ENCODE results near the gene ADGRD1. TPM values are rescaled to one million over a fixed set of nuclear protein-coding genes. Genes with fewer than 3 reads are reported as not detected.

The ADGRD1 gene
- total RNA-seq, 1 donor from 2014 or later: 11.0 TPM

GRCh38 chr12:131105736-131106348 is 152.1 kb downstream of the ADGRD1 start:
- Mint-ChIP-seq H3K27ac (no peak overlapping the region), H3K4me3 (no peak overlapping the region), H3K4me1 (ENCODE audit: unreplicated experiment) (peaks cover 6% of the 10 kb centered on the region), H3K36me3 (no peaks in the 10 kb centered on the region), H3K27me3 (no peaks in the 10 kb centered on the region), H3K9me3 (no peaks in the 10 kb centered on the region)
- DNase-seq (ENCODE audit: extremely low spot score, unreplicated experiment): no peak
- no peak for TF ChIP-seq CTCF (conservative IDR thresholded peaks at IDR 0.05)

- no peak for TF ChIP-seq CTCF (conservative IDR thresholded peaks at IDR 0.05)
- Mint-ChIP-seq H3K4me1 (ENCODE audit: unreplicated experiment) (peaks cover 6% of the 10 kb centered on the region), H3K36me3 (no peaks in the 10 kb centered on the region), H3K4me3 (no peak overlapping the region), H3K27me3 (no peaks in the 10 kb centered on the region), H3K9me3 (no peaks in the 10 kb centered on the region), H3K27ac (no peak overlapping the region)
- no peak for DNase-seq (ENCODE audit: extremely low spot score, unreplicated experiment)
Measured at GRCh38 chr12:131106349-131106941, 152.7 kb downstream of the ADGRD1 start.

GRCh38 chr12:131108177-131108955 is 154.7 kb downstream of the ADGRD1 start:
- Mint-ChIP-seq H3K9me3 (no peaks in the 10 kb centered on the region), H3K36me3 (no peaks in the 10 kb centered on the region), H3K4me1 (ENCODE audit: unreplicated experiment) (peaks cover 10% of the 10 kb centered on the region), H3K27me3 (no peaks in the 10 kb centered on the region), H3K4me3 (no peak overlapping the region), H3K27ac (no peak overlapping the region)
- no peak for DNase-seq (ENCODE audit: extremely low spot score, unreplicated experiment)
- no peak for TF ChIP-seq CTCF (conservative IDR thresholded peaks at IDR 0.05)

GRCh38 chr12:131111446-131111845 is 157.7 kb downstream of the ADGRD1 start:
- Mint-ChIP-seq H3K9me3 (no peaks in the 10 kb centered on the region), H3K27me3 (peaks cover 4% of the 10 kb centered on the region), H3K36me3 (no peaks in the 10 kb centered on the region), H3K4me3 (no peak overlapping the region), H3K27ac (no peak overlapping the region), H3K4me1 (ENCODE audit: unreplicated experiment) (peaks cover 32% of the 10 kb centered on the region)
- no peak for DNase-seq (ENCODE audit: extremely low spot score, unreplicated experiment)
- no peak for TF ChIP-seq CTCF (conservative IDR thresholded peaks at IDR 0.05)

GRCh38 chr12:131112021-131112420 is 158.3 kb downstream of the ADGRD1 start:
- no peak for TF ChIP-seq CTCF (conservative IDR thresholded peaks at IDR 0.05)
- Mint-ChIP-seq H3K27ac (no peak overlapping the region), H3K27me3 (peaks cover 4% of the 10 kb centered on the region), H3K4me1 (ENCODE audit: unreplicated experiment) (peaks cover 32% of the 10 kb centered on the region), H3K36me3 (no peaks in the 10 kb centered on the region), H3K9me3 (no peaks in the 10 kb centered on the region), H3K4me3 (no peak overlapping the region)
- DNase-seq (ENCODE audit: extremely low spot score, unreplicated experiment): no peak
